MM.1S (cell line): ENCODE data around the gene HIPK2.

ENCODE experiments used
- DNase-seq: peaks from one replicate; pipeline ENCODE4 v3.0.0-alpha.2; 2015
- H2AFZ ChIP-seq: fragments of 300-600 bp; sonication (generic); 2 replicates; pipeline ENCODE4 v1.6.0; 2016; ENCODE audit warnings: antibody characterized with exemption, low read length
- H3F3A ChIP-seq: fragments of 300-600 bp; sonication (generic); 2 replicates; pipeline ENCODE4 v1.6.1; 2016; ENCODE audit warnings: mild to moderate bottlenecking, antibody characterized with exemption, low read length, moderate library complexity, mixed read lengths; ENCODE audit not compliant: insufficient read depth
- H3K27ac ChIP-seq: fragments of 300-600 bp; sonication (generic); 2 replicates; pipeline ENCODE4 v1.5.1; 2016; ENCODE audit warnings: mild to moderate bottlenecking, low read length
- H3K27me3 ChIP-seq: fragments of 300-600 bp; sonication (generic); replicated peaks from 2 replicates; pipeline ENCODE4 v1.6.0; 2016; ENCODE audit warnings: low read length; ENCODE audit not compliant: insufficient read depth
- H3K36me3 ChIP-seq: fragments of 300-600 bp; sonication (generic); replicated peaks from 2 replicates; pipeline ENCODE4 v1.6.1; 2016; ENCODE audit warnings: mild to moderate bottlenecking, low read length, mixed read lengths; ENCODE audit not compliant: insufficient read depth
- H3K4me1 ChIP-seq: fragments of 300-600 bp; sonication (generic); 2 replicates; pipeline ENCODE4 v1.6.1; 2016; ENCODE audit warnings: low read length, mixed read lengths
- H3K4me2 ChIP-seq: fragments of 300-600 bp; sonication (generic); 2 replicates; pipeline ENCODE4 v1.6.0; 2016; ENCODE audit warnings: low read depth, low read length
- H3K4me3 ChIP-seq: fragments of 300-600 bp; sonication (generic); 2 replicates; pipeline ENCODE4 v1.5.1; 2016; ENCODE audit warnings: low read length, mixed read lengths
- H3K79me2 ChIP-seq: fragments of 300-600 bp; sonication (generic); 2 replicates; pipeline ENCODE4 v1.6.1; 2016; ENCODE audit warnings: mixed run types, low read length, mixed read lengths
- H3K9ac ChIP-seq: fragments of 300-600 bp; sonication (generic); 2 replicates; pipeline ENCODE4 v1.6.1; 2016; ENCODE audit warnings: low read length, mixed read lengths
- H3K9me2 ChIP-seq: fragments of 300-600 bp; sonication (generic); replicated peaks from 2 replicates; pipeline ENCODE4 v1.6.1; 2016; ENCODE audit warnings: mild to moderate bottlenecking, low read length, mixed read lengths; ENCODE audit not compliant: insufficient read depth
- H3K9me3 ChIP-seq: fragments of 300-600 bp; sonication (generic); replicated peaks from 2 replicates; pipeline ENCODE4 v1.6.1; 2016; ENCODE audit warnings: mild to moderate bottlenecking, low read length, mixed read lengths; ENCODE audit not compliant: insufficient read depth
- H4K20me1 ChIP-seq: fragments of 300-600 bp; sonication (generic); 2 replicates; pipeline ENCODE4 v1.6.1; 2016; ENCODE audit warnings: mild to moderate bottlenecking, low read length, moderate library complexity, mixed read lengths; ENCODE audit not compliant: insufficient read depth
- EZH2 ChIP-seq: fragments of 300-600 bp; sonication (generic); optimal IDR thresholded peaks from 2 replicates; pipeline ENCODE3; 2017; ENCODE audit warnings: low read depth, mild to moderate bottlenecking, antibody characterized with exemption, low read length, mixed read lengths
- EZH2phosphoT487 ChIP-seq: fragments of 300-600 bp; sonication (generic); IDR thresholded peaks from 2 replicates; pipeline ENCODE4 v1.6.1; 2018; ENCODE audit warnings: antibody characterized with exemption, low read length
- TF ChIP-seq, protein P1 (sequence below): fragments of 300-600 bp; sonication (generic); IDR thresholded peaks from 2 replicates; pipeline ENCODE4 v1.5.1; 2016; ENCODE audit warnings: antibody characterized with exemption, low read length, mixed read lengths

The HIPK2 gene

DNA sequence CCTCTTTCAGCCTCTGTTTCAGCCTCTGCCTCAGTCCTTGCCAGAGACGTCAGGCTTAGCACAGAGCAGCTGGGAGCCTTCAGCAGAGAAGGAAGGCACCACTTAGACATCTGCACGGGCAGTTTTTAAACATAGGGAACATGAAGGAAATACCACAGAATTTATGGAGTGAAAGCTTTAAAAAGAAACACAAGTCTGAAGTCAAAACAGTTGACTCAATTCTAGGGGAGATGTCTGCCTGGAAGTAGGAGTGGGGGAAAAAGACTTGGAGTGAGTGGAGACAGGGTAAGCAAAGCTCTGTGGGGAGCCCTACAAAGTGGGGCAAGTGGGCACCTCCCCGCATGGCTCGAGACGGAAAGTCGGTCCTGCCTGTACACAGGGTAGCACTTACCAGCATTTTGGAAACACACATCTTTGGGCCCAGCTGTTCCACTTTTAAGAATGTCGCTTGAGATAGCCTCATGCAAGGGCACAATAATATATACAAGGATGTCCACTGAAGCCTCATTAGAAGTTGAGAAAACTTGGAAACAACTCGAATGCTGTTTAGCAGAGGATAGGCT, 46.2 kb upstream of the HIPK2 start:
- TF ChIP-seq EZH2phosphoT487, result no peak
- no peak for TF ChIP-seq EZH2
- TF ChIP-seq, protein P1, sequence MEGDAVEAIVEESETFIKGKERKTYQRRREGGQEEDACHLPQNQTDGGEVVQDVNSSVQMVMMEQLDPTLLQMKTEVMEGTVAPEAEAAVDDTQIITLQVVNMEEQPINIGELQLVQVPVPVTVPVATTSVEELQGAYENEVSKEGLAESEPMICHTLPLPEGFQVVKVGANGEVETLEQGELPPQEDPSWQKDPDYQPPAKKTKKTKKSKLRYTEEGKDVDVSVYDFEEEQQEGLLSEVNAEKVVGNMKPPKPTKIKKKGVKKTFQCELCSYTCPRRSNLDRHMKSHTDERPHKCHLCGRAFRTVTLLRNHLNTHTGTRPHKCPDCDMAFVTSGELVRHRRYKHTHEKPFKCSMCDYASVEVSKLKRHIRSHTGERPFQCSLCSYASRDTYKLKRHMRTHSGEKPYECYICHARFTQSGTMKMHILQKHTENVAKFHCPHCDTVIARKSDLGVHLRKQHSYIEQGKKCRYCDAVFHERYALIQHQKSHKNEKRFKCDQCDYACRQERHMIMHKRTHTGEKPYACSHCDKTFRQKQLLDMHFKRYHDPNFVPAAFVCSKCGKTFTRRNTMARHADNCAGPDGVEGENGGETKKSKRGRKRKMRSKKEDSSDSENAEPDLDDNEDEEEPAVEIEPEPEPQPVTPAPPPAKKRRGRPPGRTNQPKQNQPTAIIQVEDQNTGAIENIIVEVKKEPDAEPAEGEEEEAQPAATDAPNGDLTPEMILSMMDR, result no peak
- DNase-seq, result no peak
- Histone ChIP-seq H3K27ac (no peak overlapping the region), H3K9ac (no peak overlapping the region), H3K36me3 (no peaks in the 10 kb centered on the region), H4K20me1 (no peaks in the 10 kb centered on the region), H3K4me3 (no peak overlapping the region), H3K27me3 (no peaks in the 10 kb centered on the region), H3K9me2 (no peaks in the 10 kb centered on the region), H3K79me2 (no peaks in the 10 kb centered on the region), H2AFZ (no peak overlapping the region), H3F3A (no peaks in the 10 kb centered on the region), H3K4me2 (no peak overlapping the region), H3K4me1 (peaks cover 6% of the 10 kb centered on the region), H3K9me3 (no peaks in the 10 kb centered on the region)

DNA sequence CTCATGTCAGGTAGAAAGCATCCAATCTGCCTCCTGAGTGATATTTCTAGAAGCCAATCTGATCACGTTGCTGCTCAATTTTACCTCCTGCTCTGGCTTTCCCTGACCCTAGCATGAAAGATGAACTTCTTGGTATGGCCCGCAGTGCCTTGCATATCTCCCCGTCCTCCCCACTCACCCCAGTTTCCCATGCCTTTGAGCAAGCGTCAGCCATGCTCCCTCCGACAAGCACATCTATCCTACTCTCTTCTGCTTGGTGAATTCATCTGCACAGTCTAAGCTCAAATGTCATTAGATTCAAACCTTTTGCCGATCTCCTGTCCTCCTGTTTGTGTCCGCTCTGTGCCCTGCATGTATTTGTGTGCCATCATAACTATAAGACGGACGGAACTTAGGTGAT, 45.1 kb upstream of the HIPK2 start:
- no peak overlapping the region for H3K9ac ChIP-seq
- H3F3A ChIP-seq, result no peaks in the 10 kb centered on the region
- H3K9me2 ChIP-seq, result no peaks in the 10 kb centered on the region
- H2AFZ ChIP-seq, result no peak overlapping the region
- no peak overlapping the region for H3K4me3 ChIP-seq
- H4K20me1 ChIP-seq, result no peaks in the 10 kb centered on the region
- no peaks in the 10 kb centered on the region for H3K27me3 ChIP-seq
- no peaks in the 10 kb centered on the region for H3K4me1 ChIP-seq
- no peaks in the 10 kb centered on the region for H3K79me2 ChIP-seq
- H3K27ac ChIP-seq, result no peak overlapping the region
- H3K4me2 ChIP-seq, result no peak overlapping the region
- no peaks in the 10 kb centered on the region for H3K36me3 ChIP-seq
- no peak for DNase-seq
- TF ChIP-seq, protein P1, result no peak
- TF ChIP-seq EZH2 (no peak), EZH2phosphoT487 (no peak)
- H3K9me3 ChIP-seq, result no peaks in the 10 kb centered on the region

DNA sequence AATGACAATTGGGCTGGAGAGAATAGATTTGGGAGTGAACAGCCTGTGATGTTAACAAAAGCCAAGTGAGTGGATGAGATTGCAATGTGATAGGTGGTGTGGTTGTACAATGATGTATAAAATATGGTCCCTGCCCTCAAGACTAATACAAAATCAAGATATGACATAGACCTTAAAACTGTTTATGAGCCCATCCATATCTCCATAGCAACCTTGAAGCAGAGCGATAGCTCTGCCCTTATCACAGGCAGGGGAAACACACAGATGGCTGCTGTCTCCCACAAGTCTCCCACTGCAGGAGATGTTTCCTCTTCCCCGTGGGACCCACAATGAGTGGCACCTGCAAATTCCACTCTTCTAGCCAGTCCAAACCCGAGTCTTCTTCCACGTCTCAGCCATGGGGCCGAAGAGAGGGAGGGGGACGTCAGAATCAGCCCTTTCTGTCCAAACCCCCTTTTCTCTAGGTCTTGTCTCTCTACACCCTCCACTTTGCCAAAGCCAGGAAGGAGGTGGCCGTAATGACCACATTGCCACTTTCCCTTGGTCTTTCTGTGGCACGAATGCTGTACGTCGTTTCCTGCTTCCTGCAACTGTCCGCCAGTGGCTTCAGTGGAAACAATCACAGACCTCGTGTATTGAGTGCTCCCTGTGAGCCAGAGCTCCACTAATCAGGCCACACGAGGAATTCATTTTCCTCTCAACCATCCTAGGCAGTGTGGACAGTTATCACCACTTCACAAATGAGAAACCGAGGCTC, 43.7 kb upstream of the HIPK2 start:
- Histone ChIP-seq H3K4me3 (no peak overlapping the region), H2AFZ (no peak overlapping the region), H3K9me2 (no peaks in the 10 kb centered on the region), H3K4me2 (no peak overlapping the region), H3K9me3 (no peaks in the 10 kb centered on the region), H3K27me3 (no peaks in the 10 kb centered on the region), H3F3A (no peaks in the 10 kb centered on the region), H3K9ac (no peak overlapping the region), H3K27ac (no peak overlapping the region), H3K36me3 (no peaks in the 10 kb centered on the region), H4K20me1 (no peaks in the 10 kb centered on the region), H3K79me2 (no peaks in the 10 kb centered on the region), H3K4me1 (no peaks in the 10 kb centered on the region)
- TF ChIP-seq EZH2 (no peak), EZH2phosphoT487 (no peak)
- TF ChIP-seq, protein P1, result no peak
- no peak for DNase-seq
